ENCODE data around the gene SLC16A11.

The SLC16A11 gene

DNA sequence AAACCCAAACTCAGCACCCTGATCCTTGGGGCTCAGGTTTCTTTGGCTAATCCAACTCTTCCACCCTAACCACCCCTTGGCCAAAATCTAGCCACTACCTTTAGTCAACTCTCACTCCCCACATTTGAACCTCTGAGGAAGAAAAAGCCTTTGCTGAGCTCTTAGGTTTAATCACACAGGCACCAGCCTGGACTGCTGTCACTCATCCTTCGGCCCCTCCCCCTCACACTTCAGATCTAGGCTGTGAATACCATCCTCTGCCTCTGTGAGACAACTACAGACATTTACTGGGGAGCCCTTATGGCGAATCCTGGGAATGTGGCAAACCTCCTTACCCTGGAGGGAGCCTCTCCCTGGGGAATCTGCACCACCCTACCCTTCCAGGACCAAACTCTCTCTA is 36.7 kb downstream of the SLC16A11 start:
- no CpG with 5 or more reads among the region's 2 CpGs for WGBS, 2 donors (ENCODE audit: extremely low coverage in 2 of 2, insufficient read length in 2 of 2, insufficient replicate concordance in 1 of 2)
- no peak overlapping the region for H4K8ac ChIP-seq (ENCODE audit: low read depth, low read length)
- H3K14ac ChIP-seq (ENCODE audit: low read length), result no peak overlapping the region
- DNase-seq (ENCODE audit: low spot score), result no peak
- no peak overlapping the region for H2AFZ ChIP-seq (ENCODE audit: low read length)
- peaks cover 0 to 4% of the 10 kb centered on the region in 2 donors for H3K4me1 ChIP-seq (ENCODE audit: control insufficient read depth in 2 of 2, insufficient read depth in 1 of 2, low read depth in 1 of 2, low read length in 2 of 2)
- no peak overlapping the region for H2BK120ac ChIP-seq (ENCODE audit: low read depth, low read length)
- no peak overlapping the region for H3K4me2 ChIP-seq (ENCODE audit: insufficient read depth, low read length, poor library complexity, severe bottlenecking)
- no peak overlapping the region for H2BK15ac ChIP-seq (ENCODE audit: low read length)
- no peak overlapping the region for H2BK5ac ChIP-seq (ENCODE audit: low read length)
- no peak overlapping the region for H3K4me3 ChIP-seq (ENCODE audit: low read length in 2 of 2)
- H2AK5ac ChIP-seq (ENCODE audit: low read depth, low read length), result no peak overlapping the region
- no peak overlapping the region for H3K18ac ChIP-seq (ENCODE audit: low read length)
- no peak overlapping the region for H3K9ac ChIP-seq (ENCODE audit: low read depth, low read length, poor library complexity)
- H3K9me3 ChIP-seq (replicated peaks in 1 of 2; ENCODE audit: control insufficient read depth in 2 of 2, insufficient read depth in 1 of 2, low read depth in 1 of 2, low read length in 2 of 2), result peaks cover 0 to 2% of the 10 kb centered on the region in 2 donors
- H3K36me3 ChIP-seq (replicated peaks in 1 of 2; ENCODE audit: control insufficient read depth in 2 of 2, insufficient read depth in 2 of 2, low read length in 2 of 2), result peaks cover 4 to 14% of the 10 kb centered on the region in 2 donors
- H3K27me3 ChIP-seq (ENCODE audit: control insufficient read depth in 3 of 3, insufficient read depth in 3 of 3, low read depth in 1 of 3, low read length in 3 of 3), result no peaks in the 10 kb centered on the region
- no peak overlapping the region for H2BK12ac ChIP-seq (ENCODE audit: low read length)
- no peak overlapping the region for H3K4ac ChIP-seq (ENCODE audit: low read length)
- no peak overlapping the region for H3K27ac ChIP-seq (replicated peaks; ENCODE audit: low read length)
- H4K91ac ChIP-seq (ENCODE audit: low read depth, low read length, poor library complexity), result no peak overlapping the region
- H3K23ac ChIP-seq (ENCODE audit: low read depth, low read length, poor library complexity), result no peak overlapping the region
- H3K79me1 ChIP-seq (ENCODE audit: low read depth, low read length), result peaks cover 7% of the 10 kb centered on the region

GRCh38 chr17:7005716-7006115 is 38.2 kb downstream of the SLC16A11 start:
- no peak overlapping the region for H2BK15ac ChIP-seq (ENCODE audit: low read length)
- peaks cover 7% of the 10 kb centered on the region for H3K79me1 ChIP-seq (ENCODE audit: low read depth, low read length)
- H3K9me3 ChIP-seq (replicated peaks in 1 of 2; ENCODE audit: control insufficient read depth in 2 of 2, insufficient read depth in 1 of 2, low read depth in 1 of 2, low read length in 2 of 2), result peaks cover 0 to 2% of the 10 kb centered on the region in 2 donors
- H2AFZ ChIP-seq (ENCODE audit: low read length), result no peak overlapping the region
- no peak overlapping the region for H3K18ac ChIP-seq (ENCODE audit: low read length)
- no peak overlapping the region for H2BK120ac ChIP-seq (ENCODE audit: low read depth, low read length)
- no peak overlapping the region for H3K27ac ChIP-seq (replicated peaks; ENCODE audit: low read length)
- H4K91ac ChIP-seq (ENCODE audit: low read depth, low read length, poor library complexity), result no peak overlapping the region
- no peak overlapping the region for H2BK12ac ChIP-seq (ENCODE audit: low read length)
- peaks cover 6 to 28% of the 10 kb centered on the region in 2 donors for H3K36me3 ChIP-seq (replicated peaks in 1 of 2; ENCODE audit: control insufficient read depth in 2 of 2, insufficient read depth in 2 of 2, low read length in 2 of 2)
- no peak overlapping the region for H2BK5ac ChIP-seq (ENCODE audit: low read length)
- H3K23ac ChIP-seq (ENCODE audit: low read depth, low read length, poor library complexity), result no peak overlapping the region
- H3K4me2 ChIP-seq (ENCODE audit: insufficient read depth, low read length, poor library complexity, severe bottlenecking), result no peak overlapping the region
- no CpG with 5 or more reads among the region's 7 CpGs for WGBS, 2 donors (ENCODE audit: extremely low coverage in 2 of 2, insufficient read length in 2 of 2, insufficient replicate concordance in 1 of 2)
- no peak for DNase-seq (ENCODE audit: low spot score)
- no peak overlapping the region for H3K14ac ChIP-seq (ENCODE audit: low read length)
- no peak overlapping the region for H4K8ac ChIP-seq (ENCODE audit: low read depth, low read length)
- peaks cover 0 to 1% of the 10 kb centered on the region in 2 donors for H3K4me1 ChIP-seq (ENCODE audit: control insufficient read depth in 2 of 2, insufficient read depth in 1 of 2, low read depth in 1 of 2, low read length in 2 of 2)
- H3K27me3 ChIP-seq (ENCODE audit: control insufficient read depth in 3 of 3, insufficient read depth in 3 of 3, low read depth in 1 of 3, low read length in 3 of 3), result no peaks in the 10 kb centered on the region
- no peak overlapping the region for H3K4me3 ChIP-seq (ENCODE audit: low read length in 2 of 2)
- H3K4ac ChIP-seq (ENCODE audit: low read length), result no peak overlapping the region
- H3K9ac ChIP-seq (ENCODE audit: low read depth, low read length, poor library complexity), result no peak overlapping the region
- H2AK5ac ChIP-seq (ENCODE audit: low read depth, low read length), result no peak overlapping the region

DNA sequence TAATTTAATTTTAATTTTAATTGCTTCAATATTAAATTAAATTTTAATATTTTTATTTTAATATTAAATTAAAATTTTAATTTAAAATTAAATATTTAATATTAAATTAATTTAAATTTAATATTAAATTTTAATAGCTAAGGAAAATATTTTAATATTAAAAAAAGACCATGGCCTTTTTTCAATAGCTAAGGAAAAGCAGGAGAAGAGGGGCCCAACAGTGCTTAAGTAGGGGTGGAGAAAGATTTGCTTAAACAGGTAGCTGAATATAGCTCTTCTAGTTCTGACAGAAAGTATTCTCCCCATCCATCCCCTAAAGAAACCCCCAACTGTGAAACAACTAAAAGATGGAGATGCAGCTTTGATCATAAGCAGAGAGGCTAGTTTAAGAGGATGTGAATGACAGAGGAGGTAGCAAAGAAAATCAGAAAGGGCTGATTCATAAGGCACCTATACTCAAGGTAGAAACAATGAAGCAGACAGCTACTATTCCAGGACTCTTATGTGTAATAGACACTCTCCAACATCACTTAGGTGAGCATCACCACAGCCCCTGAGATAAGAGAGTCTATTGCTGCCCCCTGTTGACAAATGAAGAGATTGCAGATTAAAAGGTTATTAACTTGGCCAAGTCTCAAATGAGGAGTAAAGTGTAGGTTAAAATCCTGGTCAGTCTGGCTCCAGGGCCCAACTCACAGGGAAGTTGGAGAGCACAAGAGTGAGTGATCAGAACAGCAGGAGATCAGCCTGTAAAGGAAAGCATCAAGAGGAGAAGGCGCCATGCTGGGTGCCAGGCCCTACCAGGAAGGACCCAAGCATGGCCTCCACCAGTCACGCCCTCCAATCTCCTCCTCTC is 39.3 kb downstream of the SLC16A11 start:
- Histone ChIP-seq H3K4me1 (ENCODE audit: control insufficient read depth in 2 of 2, insufficient read depth in 1 of 2, low read depth in 1 of 2, low read length in 2 of 2) (no peaks in the 10 kb centered on the region), H2BK15ac (ENCODE audit: low read length) (no peak overlapping the region), H2BK120ac (ENCODE audit: low read depth, low read length) (no peak overlapping the region), H3K79me1 (ENCODE audit: low read depth, low read length) (peaks cover 3% of the 10 kb centered on the region), H2BK5ac (ENCODE audit: low read length) (no peak overlapping the region), H3K18ac (ENCODE audit: low read length) (no peak overlapping the region), H3K4me3 (ENCODE audit: low read length in 2 of 2) (no peak overlapping the region), H3K14ac (ENCODE audit: low read length) (no peak overlapping the region), H3K23ac (ENCODE audit: low read depth, low read length, poor library complexity) (no peak overlapping the region), H2AK5ac (ENCODE audit: low read depth, low read length) (no peak overlapping the region), H3K9ac (ENCODE audit: low read depth, low read length, poor library complexity) (no peak overlapping the region), H2AFZ (ENCODE audit: low read length) (no peak overlapping the region), H3K4ac (ENCODE audit: low read length) (no peak overlapping the region), H4K8ac (ENCODE audit: low read depth, low read length) (no peak overlapping the region), H3K4me2 (ENCODE audit: insufficient read depth, low read length, poor library complexity, severe bottlenecking) (no peak overlapping the region), H2BK12ac (ENCODE audit: low read length) (no peak overlapping the region), H3K36me3 (replicated peaks in 1 of 2; ENCODE audit: control insufficient read depth in 2 of 2, insufficient read depth in 2 of 2, low read length in 2 of 2) (peaks cover 7 to 35% of the 10 kb centered on the region in 2 donors), H3K27me3 (ENCODE audit: control insufficient read depth in 3 of 3, insufficient read depth in 3 of 3, low read depth in 1 of 3, low read length in 3 of 3) (no peaks in the 10 kb centered on the region), H3K27ac (replicated peaks; ENCODE audit: low read length) (no peak overlapping the region), H3K9me3 (replicated peaks in 1 of 2; ENCODE audit: control insufficient read depth in 2 of 2, insufficient read depth in 1 of 2, low read depth in 1 of 2, low read length in 2 of 2) (peaks cover 0 to under 1% of the 10 kb centered on the region in 2 donors), H4K91ac (ENCODE audit: low read depth, low read length, poor library complexity) (no peak overlapping the region)
- no peak for DNase-seq (ENCODE audit: low spot score)
- no CpG with 5 or more reads among the region's 2 CpGs for WGBS, 2 donors (ENCODE audit: extremely low coverage in 2 of 2, insufficient read length in 2 of 2, insufficient replicate concordance in 1 of 2)

GRCh38 chr17:7003745-7004144 is 40.1 kb downstream of the SLC16A11 start:
- Histone ChIP-seq H2AFZ (ENCODE audit: low read length) (no peak overlapping the region), H2BK5ac (ENCODE audit: low read length) (no peak overlapping the region), H2BK120ac (ENCODE audit: low read depth, low read length) (no peak overlapping the region), H3K36me3 (replicated peaks in 1 of 2; ENCODE audit: control insufficient read depth in 2 of 2, insufficient read depth in 2 of 2, low read length in 2 of 2) (peaks cover 6 to 42% of the 10 kb centered on the region in 2 donors), H3K4ac (ENCODE audit: low read length) (no peak overlapping the region), H2BK12ac (ENCODE audit: low read length) (no peak overlapping the region), H3K9ac (ENCODE audit: low read depth, low read length, poor library complexity) (no peak overlapping the region), H3K79me1 (ENCODE audit: low read depth, low read length) (no peaks in the 10 kb centered on the region), H2BK15ac (ENCODE audit: low read length) (no peak overlapping the region), H3K18ac (ENCODE audit: low read length) (no peak overlapping the region), H3K27ac (replicated peaks; ENCODE audit: low read length) (no peak overlapping the region), H3K4me1 (ENCODE audit: control insufficient read depth in 2 of 2, insufficient read depth in 1 of 2, low read depth in 1 of 2, low read length in 2 of 2) (no peaks in the 10 kb centered on the region), H3K23ac (ENCODE audit: low read depth, low read length, poor library complexity) (no peak overlapping the region), H3K9me3 (replicated peaks in 1 of 2; ENCODE audit: control insufficient read depth in 2 of 2, insufficient read depth in 1 of 2, low read depth in 1 of 2, low read length in 2 of 2) (no peaks in the 10 kb centered on the region), H4K8ac (ENCODE audit: low read depth, low read length) (no peak overlapping the region), H3K4me3 (ENCODE audit: low read length in 2 of 2) (no peak overlapping the region), H4K91ac (ENCODE audit: low read depth, low read length, poor library complexity) (no peak overlapping the region), H2AK5ac (ENCODE audit: low read depth, low read length) (no peak overlapping the region), H3K27me3 (ENCODE audit: control insufficient read depth in 3 of 3, insufficient read depth in 3 of 3, low read depth in 1 of 3, low read length in 3 of 3) (no peaks in the 10 kb centered on the region), H3K4me2 (ENCODE audit: insufficient read depth, low read length, poor library complexity, severe bottlenecking) (no peak overlapping the region), H3K14ac (ENCODE audit: low read length) (no peak overlapping the region)
- no CpG with 5 or more reads among the region's 2 CpGs for WGBS, 2 donors (ENCODE audit: extremely low coverage in 2 of 2, insufficient read length in 2 of 2, insufficient replicate concordance in 1 of 2)
- no peak for DNase-seq (ENCODE audit: low spot score)
